ENCODE results near the gene PIK3R1. TPM values are rescaled to one million over a fixed set of nuclear protein-coding genes. Genes with fewer than 3 reads are reported as not detected.

The PIK3R1 gene
- total and polyA plus RNA-seq, 2 of the 4 experiments (the other 2 are of a cell fraction), result 2.4 to 9.3 TPM

DNA sequence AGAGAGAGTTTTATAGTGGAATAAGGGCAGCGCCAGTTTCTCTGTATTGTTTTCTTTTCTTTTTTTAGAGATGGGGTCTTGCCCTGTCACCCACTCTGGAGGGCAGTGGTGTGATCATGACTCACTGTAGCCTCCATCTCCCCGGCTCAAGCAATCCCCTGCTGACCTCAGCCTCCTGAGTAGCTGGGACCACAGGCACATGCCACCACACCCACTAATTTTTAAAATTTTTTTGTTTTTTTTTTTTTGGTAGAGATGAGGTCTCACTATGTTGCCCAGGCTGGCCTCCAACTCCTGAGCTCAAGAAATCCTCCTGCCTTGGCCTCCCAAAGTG lies 119.0 kb downstream of the PIK3R1 start:
- no peak overlapping the region for H2BK120ac ChIP-seq (ENCODE audit: low read depth, low read length)
- no peak overlapping the region for H3K4me3 ChIP-seq (ENCODE audit: insufficient read depth, low read depth, low read length)
- H3K36me3 ChIP-seq (ENCODE audit: control insufficient read depth, insufficient read depth, low read length), result no peaks in the 10 kb centered on the region
- no peaks in the 10 kb centered on the region for H4K20me1 ChIP-seq (ENCODE audit: insufficient read depth, low read length)
- H3K4me2 ChIP-seq (ENCODE audit: low read depth, low read length), result no peak overlapping the region
- H3K18ac ChIP-seq (ENCODE audit: low read depth, low read length), result no peak overlapping the region
- dilution Hi-C loops (cut with HindIII; ENCODE audit: low sequenced_read_pairs, unreplicated experiment) (no loop called here), intact Hi-C loops (cut with micrococcal nuclease) (no loop called here), in situ Hi-C loops (cut with MboI; ENCODE audit: low sequenced_read_pairs) (no loop called here)
- H2AK9ac ChIP-seq (replicated peaks; ENCODE audit: low read depth, low read length, poor library complexity), result no peak overlapping the region
- no peak overlapping the region for H3K14ac ChIP-seq (replicated peaks; ENCODE audit: low read depth, low read length)
- H2BK20ac ChIP-seq (ENCODE audit: low read depth, low read length), result no peak overlapping the region
- H3K79me1 ChIP-seq (ENCODE audit: low read depth in 1 of 2, low read length in 2 of 2), result no peaks in the 10 kb centered on the region
- no peak for TF ChIP-seq FOS (IDR thresholded peaks at IDR 0.05; ENCODE audit: low read depth, low read length)
- TF ChIP-seq CEBPB (IDR thresholded peaks at IDR 0.05; ENCODE audit: low read depth, low read length), result no peak
- no peak for TF ChIP-seq SMC3 (IDR thresholded peaks at IDR 0.05; ENCODE audit: low read depth, low read length)
- TF ChIP-seq MAZ (IDR thresholded peaks at IDR 0.05; ENCODE audit: borderline replicate concordance, low read depth, low read length), result no peak
- no peak for TF ChIP-seq BHLHE40 (IDR thresholded peaks at IDR 0.05; ENCODE audit: low read depth, low read length)
- TF ChIP-seq, protein P1, sequence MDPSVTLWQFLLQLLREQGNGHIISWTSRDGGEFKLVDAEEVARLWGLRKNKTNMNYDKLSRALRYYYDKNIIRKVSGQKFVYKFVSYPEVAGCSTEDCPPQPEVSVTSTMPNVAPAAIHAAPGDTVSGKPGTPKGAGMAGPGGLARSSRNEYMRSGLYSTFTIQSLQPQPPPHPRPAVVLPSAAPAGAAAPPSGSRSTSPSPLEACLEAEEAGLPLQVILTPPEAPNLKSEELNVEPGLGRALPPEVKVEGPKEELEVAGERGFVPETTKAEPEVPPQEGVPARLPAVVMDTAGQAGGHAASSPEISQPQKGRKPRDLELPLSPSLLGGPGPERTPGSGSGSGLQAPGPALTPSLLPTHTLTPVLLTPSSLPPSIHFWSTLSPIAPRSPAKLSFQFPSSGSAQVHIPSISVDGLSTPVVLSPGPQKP (IDR thresholded peaks at IDR 0.05; ENCODE audit: borderline replicate concordance, low read depth, low read length), result no peak
- H3K27me3 ChIP-seq (ENCODE audit: control insufficient read depth, insufficient read depth, low read length), result no peaks in the 10 kb centered on the region; the same call in 1 of the 2 replicates
- DNase-seq (no peak), ATAC-seq (ENCODE audit: low read depth) (no peak)
- no peak overlapping the region for H3K56ac ChIP-seq (ENCODE audit: extremely low read depth, insufficient read depth, low read length)
- WGBS, 2 experiments (ENCODE audit: extremely low coverage in 2 of 2, insufficient read length in 1 of 2), result no CpG with 5 or more reads among the region's 2 CpGs
- H3K9ac ChIP-seq (ENCODE audit: low read depth, low read length), result no peak overlapping the region
- H4K8ac ChIP-seq (ENCODE audit: low read depth in 2 of 2, low read length in 2 of 2), result no peak overlapping the region
- no peak overlapping the region for H2BK5ac ChIP-seq (ENCODE audit: low read depth, low read length, poor library complexity, severe bottlenecking)
- no TSS peak for BruUV-seq (replicated peaks)
- no peak overlapping the region for H2BK15ac ChIP-seq (ENCODE audit: low read depth, low read length)
- peaks cover 5% of the 10 kb centered on the region for H3K4me1 ChIP-seq (ENCODE audit: control insufficient read depth, insufficient read depth, low read length)
- H2AK5ac ChIP-seq (ENCODE audit: low read depth, low read length), result no peak overlapping the region
- no peak overlapping the region for H3K4ac ChIP-seq (ENCODE audit: low read depth, low read length)
- H3K23ac ChIP-seq (ENCODE audit: low read depth, low read length), result no peak overlapping the region
- H4K91ac ChIP-seq (ENCODE audit: insufficient read depth, low read depth, low read length), result no peak overlapping the region
- CTCF ChIA-PET, result no interaction called here
- no peaks in the 10 kb centered on the region for H3K9me3 ChIP-seq (ENCODE audit: control insufficient read depth, insufficient read depth, low read length)
- POLR2A ChIA-PET (ENCODE audit: unreplicated experiment), result no interaction called here
- H3K9me1 ChIP-seq (ENCODE audit: insufficient read depth, low read length), result peaks cover 8% of the 10 kb centered on the region
- H3K27ac ChIP-seq (ENCODE audit: insufficient read depth, low read length), result no peak overlapping the region
- H4K5ac ChIP-seq (ENCODE audit: low read depth, low read length), result no peak overlapping the region
- H2AFZ ChIP-seq (replicated peaks; ENCODE audit: low read length, poor library complexity), result no peak overlapping the region
